ENCODE data around the gene ZNF300.
"Not testable (repeated sequence)": the region's sequence is repeated elsewhere in the genome, so short reads cannot be mapped to it uniquely, and the experiment has no call there.

ZNF300 gene

DNA sequence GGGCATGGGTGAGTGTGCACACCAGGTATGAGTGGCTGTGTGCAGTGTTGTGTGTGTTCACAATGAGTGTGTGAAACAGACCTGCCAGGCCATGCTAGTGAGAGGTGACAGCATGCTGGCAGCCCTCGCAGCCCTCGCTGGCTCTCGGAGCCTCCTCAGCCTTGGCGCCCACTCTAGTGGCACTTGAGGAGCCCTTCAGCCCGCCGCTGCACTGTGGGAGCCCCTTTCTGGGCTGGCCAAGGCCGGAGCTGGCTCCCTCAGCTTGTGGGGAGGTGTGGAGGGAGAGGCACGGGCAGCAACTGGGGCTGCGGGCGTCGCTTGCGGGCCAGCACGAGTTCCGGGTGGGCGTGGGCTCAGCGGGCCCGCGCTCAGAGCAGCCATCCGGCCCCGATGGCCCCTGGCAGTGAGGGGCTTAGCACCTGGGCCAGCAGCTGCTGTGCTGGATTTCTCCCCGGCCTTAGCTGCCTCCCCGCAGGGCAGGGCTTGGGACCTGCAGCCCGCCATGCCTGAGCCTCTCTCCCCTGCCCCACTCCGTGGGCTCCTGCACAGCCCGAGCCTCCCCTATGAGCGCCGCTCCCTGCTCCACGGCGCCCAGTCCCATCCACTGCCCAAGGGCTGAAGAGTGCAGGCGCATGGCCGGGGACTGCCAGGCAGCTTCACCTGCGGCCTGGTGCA is 59.5 kb downstream of the ZNF300 start:
- not testable (repeated sequence) for DNase-seq
